Measurements from ENCODE around the gene SLC44A3. TPM values are rescaled to one million over a fixed set of nuclear protein-coding genes. Genes with fewer than 3 reads are reported as not detected.
"Not testable (repeated sequence)": the region's sequence is repeated elsewhere in the genome, so short reads cannot be mapped to it uniquely, and the experiment has no call there.

SLC44A3 gene
- total RNA-seq, 1 donor from 2014 or later, result 3.1 TPM

DNA sequence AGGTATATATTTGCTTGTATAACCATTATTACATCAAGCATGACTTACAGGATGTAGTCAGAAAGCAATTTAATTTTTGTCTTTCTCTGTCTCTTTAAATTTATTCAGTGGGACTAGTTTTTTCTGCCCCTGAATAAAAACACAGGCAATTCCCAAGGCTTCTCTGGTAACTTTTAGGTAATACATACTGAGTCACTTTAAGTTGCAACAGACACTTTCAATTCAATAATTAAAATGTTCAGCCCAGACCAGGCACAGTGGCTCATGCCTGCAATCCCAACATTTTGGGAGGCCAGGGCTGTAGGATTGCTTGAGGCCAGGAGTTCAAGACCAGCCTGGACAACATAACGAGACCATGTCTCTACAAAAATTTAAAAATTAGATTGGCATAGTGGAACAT is 12.3 kb downstream of the SLC44A3 start:
- DNase-seq (ENCODE audit: low spot score), result no peak
- no peak for ATAC-seq

DNA sequence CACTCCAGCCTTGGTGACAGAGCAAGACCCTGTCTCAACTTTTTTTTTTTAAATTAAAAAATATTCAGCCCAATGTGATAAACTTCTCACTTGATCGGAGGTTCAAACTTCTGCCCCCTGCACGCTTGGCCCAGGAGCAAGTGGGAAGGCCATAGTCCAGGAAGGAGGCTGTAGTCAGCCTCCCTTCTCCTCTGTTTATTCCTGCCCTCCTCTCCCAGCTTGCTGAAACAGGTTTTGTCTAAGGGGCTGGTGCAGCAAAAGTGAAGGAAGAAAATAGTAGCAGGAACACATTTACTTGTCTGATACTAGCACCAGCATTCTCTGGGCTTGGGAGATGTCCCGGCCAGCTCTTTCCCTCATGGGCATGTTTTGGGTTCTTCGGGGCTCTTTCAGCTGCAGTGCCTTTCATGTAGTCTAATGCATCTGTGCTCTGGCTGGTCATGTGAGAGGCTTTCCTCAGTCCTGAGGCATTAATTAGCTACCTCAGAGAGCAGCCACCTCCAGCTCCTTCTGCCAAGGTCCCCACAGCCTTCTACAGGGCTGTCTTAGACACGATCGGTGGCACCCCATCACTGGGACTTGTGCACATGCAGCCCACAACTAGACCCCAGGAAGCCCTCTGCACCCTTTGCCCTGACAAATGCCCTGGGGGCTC is 12.9 kb downstream of the SLC44A3 start:
- no peak for ATAC-seq
- DNase-seq (ENCODE audit: low spot score), result no peak

DNA sequence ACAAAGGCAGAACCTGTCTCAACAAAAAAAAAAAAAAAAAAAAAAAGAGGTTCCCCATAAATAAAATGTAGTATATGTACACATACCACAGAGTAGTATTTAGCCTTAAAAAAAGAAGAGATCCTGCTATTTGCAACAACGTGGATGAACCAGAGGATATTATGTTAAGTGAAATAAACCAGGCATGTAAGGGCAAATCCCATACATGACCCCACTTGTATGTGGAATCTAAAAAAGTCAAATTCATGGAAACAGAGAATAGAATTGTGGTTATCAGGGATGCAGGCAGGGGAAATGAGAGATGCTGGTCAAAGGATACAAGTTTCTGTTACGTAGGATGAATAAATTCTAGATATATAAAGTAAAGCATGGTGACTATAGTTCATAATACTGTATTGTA is 16.7 kb downstream of the SLC44A3 start:
- ATAC-seq (no peak), DNase-seq (ENCODE audit: low spot score) (no peak)

DNA sequence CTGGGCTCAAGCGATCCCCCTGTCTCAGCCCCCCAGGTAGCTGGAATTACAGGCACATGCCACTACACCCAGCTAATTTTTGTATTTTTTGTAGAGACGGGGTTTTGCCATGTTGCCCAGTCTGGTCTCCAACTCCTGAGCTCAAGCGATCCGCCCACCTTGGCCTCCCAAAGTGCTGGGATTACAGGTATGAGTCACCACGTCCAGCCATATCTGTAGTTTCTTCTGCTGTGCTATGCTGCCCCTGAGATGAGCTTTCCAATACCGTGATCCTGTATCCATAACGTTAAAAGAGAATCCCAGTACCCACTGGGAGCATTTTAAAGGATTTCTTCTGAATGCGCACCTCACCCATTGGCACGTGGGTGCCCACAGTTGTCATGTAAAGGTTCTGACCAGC is 20.2 kb downstream of the SLC44A3 start:
- ATAC-seq; DNase-seq (ENCODE audit: low spot score): not testable (repeated sequence)

DNA sequence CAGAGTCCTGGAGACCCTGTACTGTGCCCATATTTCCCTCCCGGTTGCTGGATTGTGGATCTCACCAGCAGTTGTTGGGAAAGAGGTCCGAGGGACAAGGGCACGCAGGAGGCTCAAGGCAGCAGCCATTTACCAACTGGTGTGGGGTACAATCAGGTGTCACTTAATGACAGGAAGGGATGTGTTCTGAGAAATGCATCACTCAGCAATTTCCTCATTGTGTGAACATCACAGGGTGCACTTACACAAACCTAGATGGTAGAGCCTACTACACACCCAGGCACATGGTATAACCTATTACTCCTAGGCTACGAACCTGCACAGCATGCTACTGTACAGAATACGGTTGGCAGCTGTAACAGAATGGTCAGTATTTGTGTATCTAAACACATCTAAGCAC is 20.7 kb downstream of the SLC44A3 start:
- DNase-seq (ENCODE audit: low spot score) (no peak), ATAC-seq (no peak)

DNA sequence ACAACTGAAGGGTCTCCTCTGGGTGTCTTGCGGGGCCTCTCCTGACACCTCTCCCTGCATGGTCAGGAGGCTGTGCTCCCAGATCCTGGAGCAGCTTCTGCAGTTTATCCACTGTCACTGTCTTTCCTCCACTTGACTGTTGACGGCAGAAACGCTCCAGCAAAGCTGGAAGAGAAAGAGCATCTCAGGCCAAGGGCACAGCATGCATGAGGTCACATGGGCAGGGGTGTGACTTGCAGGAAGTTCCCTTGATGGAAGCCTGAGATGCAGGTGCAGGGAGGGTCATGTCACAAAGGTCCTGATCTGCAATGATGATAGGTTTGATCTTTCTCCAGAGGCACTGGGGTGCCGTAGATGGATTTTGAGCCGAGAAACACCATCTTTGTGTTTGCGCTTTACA is 23.3 kb downstream of the SLC44A3 start:
- ATAC-seq (no peak), DNase-seq (ENCODE audit: low spot score) (no peak)

DNA sequence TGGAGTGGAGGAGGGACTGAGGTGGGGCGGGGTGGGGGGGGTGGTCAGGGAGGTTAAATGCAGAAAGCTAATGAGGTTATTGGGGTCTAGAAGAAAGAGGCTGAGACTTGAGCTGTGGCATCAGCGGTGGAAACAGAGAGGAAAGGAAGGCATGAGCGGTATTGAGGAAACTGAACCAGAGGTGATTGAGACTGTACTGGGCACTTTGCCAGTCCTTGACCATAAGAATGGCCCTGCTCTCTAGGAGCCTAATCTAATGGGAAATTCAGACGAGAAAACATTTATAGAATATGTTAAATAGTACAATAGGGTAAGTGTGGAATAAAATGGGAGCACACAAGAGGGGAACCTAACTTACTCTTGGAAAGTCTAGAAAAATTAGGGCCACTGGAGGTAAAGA is 23.7 kb downstream of the SLC44A3 start:
- no peak for DNase-seq (ENCODE audit: low spot score)
- ATAC-seq, result no peak

DNA sequence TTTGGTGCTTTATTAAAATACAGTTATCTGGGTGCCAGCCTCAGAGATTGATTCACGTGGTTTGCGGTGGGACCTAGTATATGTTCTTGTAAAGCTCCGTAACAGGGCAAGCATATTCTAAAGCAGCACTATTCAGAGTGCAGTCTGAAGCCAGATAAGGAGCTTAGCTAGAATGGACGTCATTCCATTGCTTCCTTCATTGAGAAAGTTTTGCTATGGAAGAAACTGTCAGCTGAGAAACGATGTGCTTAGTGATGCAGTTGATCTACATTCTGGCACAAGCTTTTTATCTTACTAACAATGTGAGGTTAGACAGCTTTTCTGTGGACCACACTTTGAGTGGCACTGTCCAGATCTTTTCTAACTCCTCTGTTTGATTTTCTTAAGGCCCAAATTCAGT is 26.2 kb downstream of the SLC44A3 start:
- DNase-seq (ENCODE audit: low spot score), result no peak
- ATAC-seq, result no peak

DNA sequence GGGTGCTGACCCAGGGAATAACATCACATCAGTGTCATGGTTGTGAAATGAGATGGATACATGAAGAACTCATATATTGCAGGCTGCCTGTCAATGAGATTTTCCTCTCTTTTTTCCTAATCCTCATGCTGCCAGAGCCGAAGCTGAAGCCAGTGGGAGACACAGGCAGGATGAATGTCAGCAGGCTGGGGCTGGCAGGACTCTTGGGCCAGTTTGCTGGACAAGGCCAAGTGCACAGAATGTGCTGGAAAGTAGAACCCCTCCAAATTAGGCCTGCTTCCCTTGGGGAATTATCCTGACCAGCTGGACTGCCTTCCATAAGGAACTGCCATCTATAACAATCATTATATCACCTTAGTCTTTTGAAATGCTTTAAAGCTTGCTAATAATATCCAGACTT is 31.4 kb downstream of the SLC44A3 start:
- ATAC-seq (no peak), DNase-seq (ENCODE audit: low spot score) (no peak)

DNA sequence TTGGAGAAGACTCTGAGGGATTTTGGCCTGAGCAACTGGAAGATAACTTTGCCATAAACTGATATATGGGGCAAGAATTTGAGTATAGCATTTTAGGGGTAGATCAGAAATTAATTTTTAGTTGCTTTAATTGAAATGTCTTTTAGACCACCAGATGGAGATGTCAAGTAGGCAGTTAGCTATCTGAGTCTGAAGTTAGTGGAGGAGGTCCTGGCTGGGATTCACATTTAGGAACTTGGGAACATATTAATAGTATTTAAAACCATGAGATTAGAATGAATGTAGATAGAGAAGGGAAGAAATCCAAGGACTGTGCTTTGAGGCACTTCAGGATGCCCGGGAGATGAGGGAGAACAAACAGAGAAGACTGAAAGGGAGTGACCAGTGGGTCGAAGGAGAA is 32.6 kb downstream of the SLC44A3 start:
- DNase-seq (ENCODE audit: low spot score), result no peak
- ATAC-seq, result no peak

DNA sequence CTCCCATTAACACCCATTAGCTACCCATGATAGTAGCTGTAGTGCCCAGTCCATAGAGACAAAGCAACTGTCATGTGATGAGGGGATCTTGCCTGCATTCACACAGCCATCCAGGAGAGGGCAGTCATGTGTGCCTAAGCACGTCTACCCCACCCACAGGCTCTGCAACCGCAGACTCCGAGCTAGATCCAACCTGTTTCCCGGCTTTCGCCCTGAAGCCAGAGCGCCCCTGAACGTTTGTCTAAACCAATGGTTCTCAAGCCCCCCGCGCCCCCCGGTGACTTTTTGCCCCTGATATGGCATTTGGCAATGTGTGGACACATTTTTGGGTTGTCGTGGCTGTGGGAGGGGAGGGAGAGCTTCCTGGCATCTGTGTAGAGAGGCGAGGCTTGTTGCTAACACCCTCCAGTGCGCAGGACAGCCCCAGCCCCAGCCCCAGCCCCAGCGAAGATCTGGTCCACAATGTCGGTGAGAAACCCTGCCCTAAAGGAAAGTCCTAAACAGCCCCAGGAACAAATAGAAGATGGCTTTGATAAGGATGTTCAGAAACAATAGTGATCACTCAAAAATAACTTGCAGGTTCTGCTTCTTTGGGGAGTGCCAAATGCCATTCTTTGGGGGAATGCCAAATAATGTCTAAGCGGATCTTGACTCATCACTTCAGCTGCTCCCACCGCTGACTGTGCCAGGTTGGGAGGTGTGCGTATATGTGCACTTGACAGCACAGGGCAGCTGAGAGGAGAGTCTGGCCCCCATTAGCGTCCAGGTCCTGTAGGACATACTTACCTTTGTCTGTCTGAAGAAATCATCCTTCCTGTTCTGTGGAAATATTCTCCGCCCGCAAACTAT is 34.5 kb downstream of the SLC44A3 start:
- ATAC-seq, result peak; percentile 100

DNA sequence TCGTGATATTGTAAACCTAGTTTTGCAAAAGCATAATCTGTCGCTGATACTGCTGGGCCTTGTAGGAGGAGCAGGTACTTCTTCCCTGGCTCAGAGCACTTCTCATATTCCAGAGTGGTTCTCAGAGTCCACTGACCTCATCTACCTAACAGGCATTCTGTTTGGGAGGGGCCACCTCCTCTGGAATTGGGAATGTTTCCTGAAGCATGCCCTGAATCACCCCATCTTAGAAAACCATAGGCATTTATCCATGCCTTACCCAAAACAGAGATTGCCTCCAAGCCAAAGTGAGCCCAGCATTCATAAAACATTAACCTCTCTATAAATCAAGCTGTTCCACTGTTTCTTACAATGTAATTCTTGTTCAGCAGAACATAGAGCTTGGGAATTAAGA is 35.1 kb downstream of the SLC44A3 start:
- DNase-seq (ENCODE audit: low spot score) (no peak), ATAC-seq (no peak)

More for the DNA sequence above, 34.5 kb downstream of the SLC44A3 start:
- peak; percentile 84 for DNase-seq (ENCODE audit: low spot score)

DNA sequence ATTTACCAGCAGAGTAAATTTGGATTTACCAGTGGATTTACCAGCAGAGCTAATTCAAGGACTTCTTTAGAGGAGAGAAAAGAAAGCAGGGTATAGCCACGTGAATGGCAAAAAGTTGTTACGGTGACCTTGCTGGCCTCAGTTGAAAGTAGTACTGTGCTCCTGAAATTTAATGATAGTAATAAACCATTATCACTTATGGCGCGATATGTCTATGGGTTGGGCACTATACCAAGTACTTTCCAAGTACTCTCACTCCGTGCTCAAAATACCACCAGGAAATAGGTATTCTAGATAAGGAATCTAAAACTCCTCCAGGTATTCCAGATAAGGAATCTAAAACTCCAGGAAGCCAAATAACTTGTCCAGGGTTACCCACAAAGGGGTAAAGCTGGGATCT is 35.8 kb downstream of the SLC44A3 start:
- no peak for DNase-seq (ENCODE audit: low spot score)
- no peak for ATAC-seq

DNA sequence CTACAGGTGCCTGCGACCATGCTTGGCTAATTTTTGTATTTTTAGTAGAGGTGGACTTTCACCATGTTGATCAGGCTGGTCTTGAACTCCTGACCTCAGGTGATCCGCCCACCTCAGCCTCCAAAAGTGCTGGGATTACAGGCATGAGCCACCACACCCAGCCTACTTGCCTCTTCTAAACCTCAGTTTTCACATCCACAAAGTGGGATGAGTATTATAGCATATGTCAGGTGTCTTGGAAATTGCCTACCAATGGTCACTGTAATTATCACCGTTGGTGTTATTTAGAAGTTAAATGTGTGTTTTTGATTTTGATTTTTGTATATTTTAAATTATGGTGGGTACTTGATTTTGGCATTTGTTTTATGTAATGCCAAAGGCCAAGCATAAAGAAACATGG is 36.7 kb downstream of the SLC44A3 start:
- no peak for DNase-seq (ENCODE audit: low spot score)
- ATAC-seq, result no peak

DNA sequence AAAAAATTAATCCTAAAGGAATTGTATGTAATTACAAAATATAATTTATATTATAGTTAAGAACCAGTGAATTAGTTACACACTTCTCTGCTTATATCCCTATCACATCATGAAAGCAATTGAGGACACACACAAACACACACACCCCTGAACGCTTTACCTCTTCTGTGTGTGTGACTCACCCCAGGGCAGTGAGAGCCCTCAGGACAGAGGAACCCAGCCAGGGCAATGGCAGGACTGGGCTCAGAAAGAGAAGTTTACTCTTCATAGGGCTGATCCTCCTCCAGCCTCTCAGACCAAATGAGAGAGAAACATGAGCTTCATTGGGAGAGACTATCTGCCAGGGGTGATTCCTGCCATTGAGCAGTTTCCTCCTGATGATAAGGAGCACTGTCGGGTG is 38.1 kb downstream of the SLC44A3 start:
- DNase-seq (ENCODE audit: low spot score), result no peak
- no peak for ATAC-seq

DNA sequence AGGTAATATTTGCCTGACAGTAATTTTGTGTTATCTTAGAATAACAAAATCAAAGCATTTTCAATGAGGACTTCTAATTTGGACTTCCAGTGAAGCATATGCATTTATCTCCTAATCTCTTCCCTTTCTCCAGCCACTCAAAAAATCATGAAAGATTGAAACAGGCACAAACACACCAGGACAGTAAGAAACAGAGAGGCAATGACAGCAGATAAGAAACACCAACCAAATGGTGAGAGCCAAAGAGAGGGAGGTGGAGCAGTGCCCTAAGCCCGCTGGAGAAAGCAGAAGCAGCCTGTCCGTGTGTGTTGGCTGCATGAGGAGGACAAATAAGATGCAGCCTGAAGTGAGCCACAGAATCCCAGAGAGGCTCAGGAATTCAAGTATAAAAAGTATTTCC is 39.0 kb downstream of the SLC44A3 start:
- no peak for ATAC-seq
- no peak for DNase-seq (ENCODE audit: low spot score)

DNA sequence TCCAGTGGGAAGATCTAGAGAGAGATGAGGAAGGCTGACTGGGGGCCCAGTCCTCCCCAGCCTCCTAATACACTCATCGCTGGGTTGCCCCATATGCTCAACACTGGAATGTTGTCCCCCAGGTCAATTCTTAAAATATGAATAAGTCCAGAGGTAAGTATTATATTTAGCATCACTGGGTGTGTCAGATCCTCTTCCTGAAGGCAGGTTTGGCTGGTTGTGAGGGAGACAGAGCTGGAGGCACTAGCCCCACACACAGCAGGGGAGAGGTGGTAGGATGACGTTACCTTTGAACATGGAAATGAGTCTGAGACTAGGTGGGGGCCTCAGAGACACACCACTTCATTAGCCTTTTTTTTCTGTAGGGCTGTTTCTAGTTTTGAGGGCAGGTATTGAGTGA is 42.6 kb downstream of the SLC44A3 start:
- DNase-seq (ENCODE audit: low spot score) (no peak), ATAC-seq (no peak)

DNA sequence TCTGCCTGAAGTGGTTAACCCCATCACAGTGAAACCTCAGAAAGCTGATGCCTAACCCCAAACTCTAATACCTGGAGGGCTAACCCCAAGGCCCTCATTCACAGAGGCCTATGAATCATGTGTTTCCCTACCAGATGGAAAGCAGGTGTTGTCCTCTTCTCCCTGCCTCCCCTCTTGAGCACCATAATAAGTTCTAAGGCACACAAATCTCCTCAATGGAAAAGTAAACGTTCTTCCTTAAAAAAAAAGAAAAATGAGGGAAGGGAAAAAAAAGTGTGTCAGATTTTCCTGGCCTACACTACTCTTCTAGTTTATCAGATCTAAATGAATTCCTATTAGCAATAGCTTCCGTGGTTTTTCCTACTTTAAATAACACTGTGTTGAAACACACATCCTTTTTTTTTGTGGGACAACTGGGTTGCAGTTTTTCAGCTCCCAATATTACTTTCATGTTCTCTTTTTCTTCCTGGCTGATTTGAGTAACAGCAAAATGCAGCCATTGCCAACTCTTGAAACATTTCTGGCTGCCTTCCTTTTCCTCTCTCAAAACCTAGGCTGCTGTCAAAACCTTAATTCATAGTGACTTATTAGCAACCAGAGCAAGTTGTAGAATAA is 43.2 kb downstream of the SLC44A3 start:
- ATAC-seq (no peak), DNase-seq (ENCODE audit: low spot score) (no peak)

DNA sequence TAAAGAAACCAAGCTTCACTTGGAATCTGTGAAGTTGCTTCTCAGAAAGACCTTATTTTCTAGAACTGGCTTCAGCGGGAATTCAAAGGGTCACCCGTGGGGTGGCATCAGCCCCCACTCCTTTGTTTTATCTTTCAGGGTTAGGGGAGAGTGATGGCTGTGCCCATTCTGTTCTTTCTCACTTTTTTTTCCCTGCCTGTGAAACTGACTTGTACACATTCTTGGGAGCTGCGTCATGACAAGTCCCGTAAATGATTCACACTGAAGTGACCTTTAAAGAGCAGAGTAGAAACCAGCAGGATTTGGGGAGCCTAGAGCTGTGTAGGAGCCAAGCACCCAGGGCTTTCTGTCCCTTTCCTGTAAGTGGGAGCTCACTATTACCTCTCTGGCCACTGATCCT is 43.8 kb downstream of the SLC44A3 start:
- ATAC-seq (peak; percentile 32), DNase-seq (ENCODE audit: low spot score) (no peak)

DNA sequence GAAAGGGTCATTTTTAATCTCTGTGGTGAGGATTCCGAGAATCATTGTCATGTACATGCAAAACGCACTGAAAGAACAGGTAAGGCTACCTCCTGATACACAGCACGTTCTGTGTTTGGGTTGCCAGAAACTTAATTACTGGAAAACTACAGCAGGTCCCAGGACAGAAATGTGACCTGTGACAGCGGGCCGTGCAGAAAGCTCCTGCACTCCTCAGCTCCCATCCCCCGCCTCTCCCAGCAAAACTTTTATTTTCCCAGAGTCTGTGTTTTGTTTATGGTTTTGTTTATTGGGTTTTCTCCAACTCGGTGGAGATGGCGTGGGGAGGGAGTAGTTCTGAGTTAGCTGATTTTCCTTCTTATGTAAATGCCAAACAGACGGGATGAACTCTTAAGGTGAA is 44.7 kb downstream of the SLC44A3 start:
- DNase-seq (ENCODE audit: low spot score), result no peak

DNA sequence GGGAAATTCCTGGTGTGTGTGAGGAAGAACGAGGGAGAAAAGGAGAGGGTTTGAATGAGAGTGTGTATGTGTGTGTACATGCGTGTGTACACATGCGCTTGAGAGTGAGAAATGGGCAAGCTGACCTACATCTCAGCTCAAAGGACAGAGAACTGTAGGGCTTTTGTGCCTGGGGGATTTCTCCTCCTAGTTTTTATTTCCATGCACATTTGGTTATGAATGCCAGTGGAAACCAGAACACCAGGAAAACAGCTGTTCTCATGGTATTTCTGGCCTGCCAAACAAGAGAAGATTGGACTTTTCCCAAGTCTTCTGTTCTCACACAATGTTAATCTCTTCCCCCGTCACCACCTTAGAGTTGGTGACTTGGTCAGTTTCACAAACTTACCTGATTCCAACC is 45.2 kb downstream of the SLC44A3 start:
- no peak for DNase-seq (ENCODE audit: low spot score)
- ATAC-seq, result no peak

More for the DNA sequence above, 44.7 kb downstream of the SLC44A3 start:
- ATAC-seq, result no peak

DNA sequence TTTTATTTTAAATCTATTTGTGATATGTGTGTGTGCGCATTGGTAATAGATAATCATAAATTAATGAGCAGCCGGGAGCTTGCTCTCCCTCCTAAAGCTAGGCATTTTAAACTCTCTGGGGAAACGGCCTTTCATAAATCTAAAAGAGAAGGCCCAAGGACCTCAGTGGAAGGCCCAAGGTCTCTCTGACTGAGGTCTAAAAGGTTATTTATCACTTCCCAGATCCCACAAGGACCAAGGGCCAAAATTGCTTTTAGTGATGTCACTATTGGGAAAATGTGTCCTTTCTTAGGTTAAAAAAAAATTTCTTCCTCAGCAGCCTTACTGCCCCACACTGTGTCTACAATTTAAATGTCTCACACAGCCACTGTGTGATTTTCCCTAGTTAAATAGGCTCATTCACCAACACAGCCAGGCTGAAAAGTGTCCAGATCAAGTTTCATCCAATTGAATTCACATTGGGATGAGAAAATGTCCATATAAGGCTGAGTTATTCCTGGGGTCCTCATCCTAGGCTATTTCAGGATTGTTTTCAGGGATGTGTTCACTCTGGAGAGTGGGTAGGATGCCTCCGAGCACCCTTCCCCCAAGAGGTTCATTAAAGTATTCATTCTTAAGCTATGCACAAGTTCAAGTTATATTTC is 46.1 kb downstream of the SLC44A3 start:
- DNase-seq (ENCODE audit: low spot score) (no peak), ATAC-seq (no peak)

Data from left lobe of liver (tissue), 2 donors.